WI38 (cell line): ENCODE measurements around the gene YY1.
A peak's percentile ranks its signal among the peaks of the same experiment; 100 is the strongest.

Experiments used
- H3K4me3 ChIP-seq: 2 replicates; pipeline ENCODE4 v1.5.1; 2011; ENCODE audit warnings: low read depth, mild to moderate bottlenecking, control low read depth, low read length
- TF ChIP-seq, protein P1 (sequence below): IDR thresholded peaks from 2 replicates; pipeline ENCODE4 v1.5.1; 2012; ENCODE audit warnings: low read depth, mild to moderate bottlenecking, control low read depth, low read length

The YY1 gene

DNA sequence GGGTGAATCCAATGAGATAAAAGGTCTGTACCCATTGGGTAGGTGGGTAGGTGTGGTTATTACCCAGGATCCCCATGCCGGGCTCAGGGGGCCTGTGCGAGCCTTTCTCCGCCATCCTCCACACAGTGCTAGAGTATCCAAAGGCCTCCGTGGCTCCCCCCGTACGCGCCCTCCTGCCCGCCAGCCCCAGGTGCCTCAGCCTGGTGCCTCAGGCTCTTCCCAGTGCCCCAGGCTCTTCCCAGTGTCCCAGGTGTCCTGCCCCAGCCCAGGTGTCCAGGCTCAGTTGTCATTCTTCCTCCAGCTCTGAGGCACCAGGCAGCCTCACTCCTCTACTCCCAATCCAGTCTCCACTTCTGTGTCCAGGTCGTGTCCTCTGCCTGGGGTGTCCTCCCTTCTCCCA lies 27.6 kb upstream of the YY1 start:
- TF ChIP-seq, protein P1, sequence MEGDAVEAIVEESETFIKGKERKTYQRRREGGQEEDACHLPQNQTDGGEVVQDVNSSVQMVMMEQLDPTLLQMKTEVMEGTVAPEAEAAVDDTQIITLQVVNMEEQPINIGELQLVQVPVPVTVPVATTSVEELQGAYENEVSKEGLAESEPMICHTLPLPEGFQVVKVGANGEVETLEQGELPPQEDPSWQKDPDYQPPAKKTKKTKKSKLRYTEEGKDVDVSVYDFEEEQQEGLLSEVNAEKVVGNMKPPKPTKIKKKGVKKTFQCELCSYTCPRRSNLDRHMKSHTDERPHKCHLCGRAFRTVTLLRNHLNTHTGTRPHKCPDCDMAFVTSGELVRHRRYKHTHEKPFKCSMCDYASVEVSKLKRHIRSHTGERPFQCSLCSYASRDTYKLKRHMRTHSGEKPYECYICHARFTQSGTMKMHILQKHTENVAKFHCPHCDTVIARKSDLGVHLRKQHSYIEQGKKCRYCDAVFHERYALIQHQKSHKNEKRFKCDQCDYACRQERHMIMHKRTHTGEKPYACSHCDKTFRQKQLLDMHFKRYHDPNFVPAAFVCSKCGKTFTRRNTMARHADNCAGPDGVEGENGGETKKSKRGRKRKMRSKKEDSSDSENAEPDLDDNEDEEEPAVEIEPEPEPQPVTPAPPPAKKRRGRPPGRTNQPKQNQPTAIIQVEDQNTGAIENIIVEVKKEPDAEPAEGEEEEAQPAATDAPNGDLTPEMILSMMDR, result no peak
- H3K4me3 ChIP-seq, result no peak overlapping the region

DNA sequence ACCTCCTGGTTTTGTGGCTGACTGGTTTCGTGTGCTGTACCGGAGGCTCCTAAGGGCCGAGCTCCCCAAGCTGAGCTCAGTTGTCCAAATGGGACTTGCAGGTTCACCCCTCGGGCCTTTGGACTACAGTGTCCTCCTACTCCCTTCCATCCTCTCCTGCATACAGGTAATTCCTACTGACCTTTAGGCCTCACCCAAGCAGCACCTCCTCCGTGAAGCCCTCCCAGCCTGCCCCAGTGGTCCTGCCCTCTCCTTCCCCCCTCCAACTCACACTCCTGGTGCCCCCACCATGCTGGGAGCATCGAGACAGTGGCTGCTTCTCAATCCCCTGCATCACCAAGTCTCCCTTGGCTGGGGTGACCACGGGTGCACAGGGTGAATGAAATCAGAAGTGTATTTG lies 27.1 kb upstream of the YY1 start:
- TF ChIP-seq, protein P1, result no peak
- no peak overlapping the region for H3K4me3 ChIP-seq

DNA sequence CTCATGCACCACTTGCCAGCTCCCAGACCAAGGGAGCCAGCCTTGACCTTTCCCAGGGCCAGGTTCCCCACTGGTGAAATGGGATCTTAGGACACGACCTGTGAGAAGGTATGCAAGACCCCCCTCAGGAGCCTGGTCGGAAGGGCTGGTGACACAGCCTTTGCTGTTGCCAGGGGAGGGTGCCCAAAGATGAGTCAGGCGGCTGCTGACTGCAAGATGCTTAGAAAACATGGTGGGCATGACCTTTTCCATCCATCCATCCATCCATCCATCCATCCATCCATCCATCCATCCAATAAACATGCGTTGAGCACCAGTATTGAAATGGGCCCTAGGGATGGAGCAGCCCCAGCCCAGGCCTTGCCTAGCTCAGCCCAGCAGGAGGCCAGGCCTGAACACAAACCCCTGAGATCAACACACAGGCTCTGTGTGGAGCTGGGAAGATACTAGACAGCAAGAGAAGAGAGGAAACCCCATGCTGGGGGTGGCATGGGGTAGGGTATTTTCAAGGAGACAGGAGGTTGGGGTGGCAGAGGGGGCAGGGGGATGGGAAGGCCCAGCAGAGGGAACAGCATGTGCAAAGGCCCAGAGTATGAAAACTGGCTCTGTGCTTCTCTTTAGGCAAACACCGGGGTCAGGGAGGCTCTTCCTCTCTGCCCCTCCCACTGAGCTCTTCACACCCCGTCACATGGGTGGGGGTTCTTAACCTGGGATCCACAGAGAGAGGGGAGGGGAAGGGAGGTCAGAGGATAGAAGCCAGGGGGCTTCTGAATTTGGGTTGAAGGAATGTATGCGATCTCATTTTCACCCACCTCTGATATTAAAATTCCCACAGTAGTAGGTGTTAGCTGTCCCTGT lies 26.2 kb upstream of the YY1 start:
- H3K4me3 ChIP-seq, result no peak overlapping the region

DNA sequence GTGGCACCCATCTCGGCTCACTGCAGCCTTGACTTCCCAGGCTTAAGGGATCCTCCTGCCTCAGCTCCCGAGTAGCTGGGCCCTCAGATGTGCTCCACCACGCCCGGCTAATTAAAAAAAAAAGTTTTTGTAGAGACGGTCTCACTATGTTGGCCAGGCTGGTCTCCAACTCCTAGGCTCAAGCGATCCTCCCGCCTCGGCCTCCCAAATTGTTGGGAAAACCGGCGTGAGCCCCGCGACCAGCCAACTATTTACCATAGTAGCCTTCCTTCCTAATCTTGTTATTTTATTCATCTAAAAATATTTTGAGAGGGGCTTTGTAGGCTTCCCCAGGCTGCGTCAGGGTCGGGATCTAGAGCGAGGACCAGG lies 25.4 kb upstream of the YY1 start:
- peak overlapping the region; percentile 63 for H3K4me3 ChIP-seq
- TF ChIP-seq, protein P1, result no peak

More for the DNA sequence above, 26.2 kb upstream of the YY1 start:
- TF ChIP-seq, protein P1, result no peak

DNA sequence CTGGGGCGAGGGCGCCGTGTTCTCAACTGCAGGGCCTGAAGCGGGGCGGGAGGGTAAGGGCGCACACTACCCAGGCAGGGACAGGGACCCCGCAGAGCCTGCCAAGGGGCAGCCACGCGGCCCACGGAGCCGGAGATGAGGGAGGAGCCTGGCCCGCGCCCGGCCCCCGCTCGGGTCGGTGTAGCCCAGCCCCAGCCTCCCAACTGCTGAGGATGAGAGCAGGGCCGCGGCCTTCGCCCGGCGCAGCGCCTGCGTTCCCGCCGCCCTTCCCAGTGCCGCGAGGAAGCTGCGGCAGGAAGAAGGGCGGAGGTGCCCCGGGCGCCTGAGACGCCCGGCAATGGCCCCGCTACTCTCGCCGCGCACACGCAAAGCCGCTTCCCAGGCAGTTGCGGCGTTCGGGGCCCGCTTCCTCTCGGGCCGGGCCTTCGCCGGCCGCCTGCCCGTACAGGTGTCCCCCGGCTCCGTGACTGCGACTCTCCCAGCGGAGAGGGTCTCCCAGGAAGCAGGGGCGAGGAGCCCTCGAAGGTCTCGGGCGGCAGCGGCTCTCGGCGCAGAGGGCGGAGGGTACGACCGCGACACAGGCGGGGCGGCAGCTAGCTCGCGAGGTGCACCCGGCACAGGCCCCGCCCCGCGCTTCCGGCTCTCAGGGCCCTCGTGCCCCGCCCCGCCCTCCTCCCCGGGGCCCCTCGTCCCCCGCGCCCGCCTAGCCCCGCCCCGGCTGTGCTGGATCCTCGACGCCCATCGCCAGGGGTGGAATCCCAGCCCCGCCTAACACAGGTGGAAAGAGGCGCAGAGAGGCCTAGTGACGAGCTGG lies 24.8 kb upstream of the YY1 start:
- TF ChIP-seq, protein P1, result no peak
- H3K4me3 ChIP-seq, result peak overlapping the region; percentile 63

DNA sequence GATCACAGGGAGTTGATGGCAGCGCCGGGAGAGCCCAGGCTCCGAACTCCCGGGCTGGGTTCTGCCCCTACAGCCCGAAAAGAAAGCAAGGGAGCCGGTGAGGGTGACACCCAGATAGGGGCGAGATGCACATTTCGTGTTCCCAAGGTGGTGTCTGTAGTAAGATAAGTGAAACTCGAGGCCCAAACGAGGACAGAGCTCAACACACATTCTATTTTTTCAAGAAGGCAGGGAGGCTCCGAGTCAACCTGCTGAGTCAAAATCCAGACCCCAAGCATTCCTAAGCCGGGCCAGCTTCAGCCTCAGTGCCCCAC lies 24.2 kb upstream of the YY1 start:
- no peak overlapping the region for H3K4me3 ChIP-seq
- TF ChIP-seq, protein P1, result no peak

DNA sequence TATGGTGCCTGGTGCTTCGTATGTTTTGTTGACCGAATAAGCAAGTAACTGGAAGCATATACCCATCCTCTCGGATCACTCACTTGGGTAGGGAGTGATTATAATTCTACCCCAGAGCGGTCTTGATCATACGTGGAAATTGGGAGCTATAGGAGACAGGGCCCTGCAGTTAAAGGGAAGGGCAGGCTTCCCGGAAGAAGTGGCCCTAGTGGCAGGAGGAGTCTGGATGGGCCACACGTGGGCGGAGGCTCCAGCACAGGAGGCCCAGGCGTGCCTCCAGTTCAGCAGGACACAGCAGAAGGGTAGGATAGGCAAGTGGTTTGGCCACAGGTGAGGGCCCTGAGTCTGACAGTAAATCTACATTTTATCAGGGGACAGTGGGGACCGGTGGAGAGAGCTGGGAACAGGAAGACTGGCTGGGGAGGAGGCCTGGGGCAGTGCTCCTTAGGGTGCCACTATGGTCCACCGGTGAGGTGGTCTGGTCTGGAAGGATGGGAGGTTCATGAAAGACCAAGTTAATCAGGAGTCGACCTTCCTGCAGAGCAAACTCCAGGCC lies 23.5 kb upstream of the YY1 start:
- TF ChIP-seq, protein P1, result no peak
- no peak overlapping the region for H3K4me3 ChIP-seq
